NCI-H1417 treated with DMSO at 0.1 percent for 48 hours (cell line): ENCODE data around the gene TMEM156.

Source experiments
- DNase-seq: peaks from one replicate; lab custom pipeline; 2025; lab: John Stamatoyannopoulos, UW

The TMEM156 gene

GRCh38 chr4:39032218-39033085 is at the start of gene TMEM156:
Gene TMEM156, minus strand, starts transcription at chr4:39032409. Its CDS starts 96 bp downstream, at chr4:39032313.
- no peak for DNase-seq

GRCh38 chr4:39078829-39079228 is 46.6 kb upstream of the TMEM156 start:
- DNase-seq = no peak

- DNase-seq = no peak
Observed at GRCh38 chr4:39068907-39069306, 36.7 kb upstream of the TMEM156 start.

- DNase-seq = no peak
Observed at GRCh38 chr4:39067451-39067850, 35.2 kb upstream of the TMEM156 start.

- DNase-seq = no peak
Observed at GRCh38 chr4:39067031-39067430, 34.8 kb upstream of the TMEM156 start.

GRCh38 chr4:39066371-39066770 is 34.2 kb upstream of the TMEM156 start:
- DNase-seq = no peak

GRCh38 chr4:39063430-39063829 is 31.2 kb upstream of the TMEM156 start:
- no peak for DNase-seq

- no peak for DNase-seq
Observed at GRCh38 chr4:39062770-39063097, 30.5 kb upstream of the TMEM156 start.

GRCh38 chr4:39062094-39062769 is 30.0 kb upstream of the TMEM156 start, which contains the start of gene KLHL5:
Gene KLHL5, plus strand, starts transcription at chr4:39062232. Its CDS starts 421 bp downstream, at chr4:39062653.
- no peak for DNase-seq

GRCh38 chr4:39061457-39061856 is 29.2 kb upstream of the TMEM156 start:
- DNase-seq = no peak

- no peak for DNase-seq
Observed at GRCh38 chr4:39056023-39056422, 23.8 kb upstream of the TMEM156 start.

- DNase-seq = no peak
Observed at GRCh38 chr4:39054497-39054896, 22.3 kb upstream of the TMEM156 start.

- DNase-seq = no peak
Observed at GRCh38 chr4:39053983-39054382, 21.8 kb upstream of the TMEM156 start.

GRCh38 chr4:39051492-39051891 is 19.3 kb upstream of the TMEM156 start:
- no peak for DNase-seq

GRCh38 chr4:39050590-39050989 is 18.4 kb upstream of the TMEM156 start:
- no peak for DNase-seq

- no peak for DNase-seq
Observed at GRCh38 chr4:39048311-39048710, 16.1 kb upstream of the TMEM156 start.

GRCh38 chr4:39047681-39048080 is 15.5 kb upstream of the TMEM156 start:
- no peak for DNase-seq

GRCh38 chr4:39046249-39046648 is 14.0 kb upstream of the TMEM156 start:
- no peak for DNase-seq

- no peak for DNase-seq
Observed at GRCh38 chr4:39045827-39046221, 13.6 kb upstream of the TMEM156 start.

GRCh38 chr4:39044956-39045826 is 13.0 kb upstream of the TMEM156 start:
- no peak for DNase-seq

- peak; percentile 45 for DNase-seq
Observed at GRCh38 chr4:39044364-39044955, 12.3 kb upstream of the TMEM156 start.

GRCh38 chr4:39043861-39044363 is 11.7 kb upstream of the TMEM156 start:
- no peak for DNase-seq
